SU-DHL-6 (cell line): ENCODE measurements around the gene FRMPD4.

Source experiments
- H2AFZ ChIP-seq: fragments of 200-600 bp; sonication (generic); 2 replicates; pipeline ENCODE4 v1.6.1; 2014; ENCODE audit warnings: low read depth, mild to moderate bottlenecking, moderate library complexity, mixed read lengths, antibody characterized with exemption, low read length; ENCODE audit not compliant: severe bottlenecking
- H3F3A ChIP-seq: fragments of 200-600 bp; shearing (Covaris generic); 2 replicates; pipeline ENCODE4 v1.6.0; 2016; ENCODE audit warnings: antibody characterized with exemption, mild to moderate bottlenecking; ENCODE audit not compliant: insufficient read depth
- H3K27ac ChIP-seq: fragments of 200-600 bp; sonication (generic); 2 replicates; pipeline ENCODE4 v1.5.1; 2016; ENCODE audit warnings: low read depth, mild to moderate bottlenecking, low read length, moderate library complexity, mixed read lengths
- H3K27me3 ChIP-seq: fragments of 200-600 bp; sonication (generic), shearing (Covaris generic); 2 replicates; pipeline ENCODE4 v1.6.0; 2014; ENCODE audit warnings: mild to moderate bottlenecking, low read length
- H3K36me3 ChIP-seq: fragments of 200-600 bp; sonication (generic); 2 replicates; pipeline ENCODE4 v1.6.1; 2014; ENCODE audit warnings: mild to moderate bottlenecking, low read length, mixed read lengths
- H3K4me2 ChIP-seq: fragments of 300-600, 200-600 bp; shearing (Covaris generic), sonication (generic); 2 replicates; pipeline ENCODE4 v1.6.0; 2014; ENCODE audit warnings: low read length, low read depth, mild to moderate bottlenecking; ENCODE audit not compliant: poor library complexity, severe bottlenecking
- H3K4me3 ChIP-seq: fragments of 200-600 bp; sonication (generic); 2 replicates; pipeline ENCODE4 v1.5.1; 2014; ENCODE audit warnings: antibody characterized with exemption, low read length, mild to moderate bottlenecking, mixed read lengths; ENCODE audit not compliant: insufficient read depth, poor library complexity, severe bottlenecking
- H3K79me2 ChIP-seq: fragments of 200-600 bp; sonication (generic); 2 replicates; pipeline ENCODE4 v1.6.1; 2014; ENCODE audit warnings: mild to moderate bottlenecking, low read length, moderate library complexity; ENCODE audit not compliant: insufficient read depth
- H3K9ac ChIP-seq: fragments of 200-600 bp; sonication (generic); 2 replicates; pipeline ENCODE4 v1.7.0; 2014; ENCODE audit warnings: mild to moderate bottlenecking, low read length
- H3K9me2 ChIP-seq: fragments of 200-600 bp; sonication (generic); replicated peaks from 2 replicates; pipeline ENCODE4 v1.6.1; 2014; ENCODE audit warnings: low read length; ENCODE audit not compliant: insufficient read depth
- H3K9me3 ChIP-seq: fragments of 200-600 bp; sonication (generic); 2 replicates; pipeline ENCODE4 v1.6.1; 2014; ENCODE audit warnings: low read length, mixed read lengths; ENCODE audit not compliant: insufficient read depth
- H4K20me1 ChIP-seq: fragments of 200-600 bp; sonication (generic); 2 replicates; pipeline ENCODE4 v1.6.1; 2014; ENCODE audit warnings: low read depth, mild to moderate bottlenecking, antibody characterized with exemption, low read length, moderate library complexity, mixed read lengths
- EZH2phosphoT487 ChIP-seq: fragments of 200-600 bp; sonication (generic), shearing (Covaris generic); conservative IDR thresholded peaks from 2 replicates; pipeline ENCODE4 v1.6.1; 2018; ENCODE audit warnings: mild to moderate bottlenecking, antibody characterized with exemption, low read length, moderate library complexity, mixed read lengths
- TF ChIP-seq, protein P1 (sequence below): fragments of 200-600 bp; sonication (generic); IDR thresholded peaks from one replicate; pipeline ENCODE4 v1.5.1; 2017; ENCODE audit warnings: antibody characterized with exemption, mild to moderate bottlenecking, low read length, moderate library complexity; ENCODE audit not compliant: insufficient read depth, poor library complexity, severe bottlenecking

The FRMPD4 gene

DNA sequence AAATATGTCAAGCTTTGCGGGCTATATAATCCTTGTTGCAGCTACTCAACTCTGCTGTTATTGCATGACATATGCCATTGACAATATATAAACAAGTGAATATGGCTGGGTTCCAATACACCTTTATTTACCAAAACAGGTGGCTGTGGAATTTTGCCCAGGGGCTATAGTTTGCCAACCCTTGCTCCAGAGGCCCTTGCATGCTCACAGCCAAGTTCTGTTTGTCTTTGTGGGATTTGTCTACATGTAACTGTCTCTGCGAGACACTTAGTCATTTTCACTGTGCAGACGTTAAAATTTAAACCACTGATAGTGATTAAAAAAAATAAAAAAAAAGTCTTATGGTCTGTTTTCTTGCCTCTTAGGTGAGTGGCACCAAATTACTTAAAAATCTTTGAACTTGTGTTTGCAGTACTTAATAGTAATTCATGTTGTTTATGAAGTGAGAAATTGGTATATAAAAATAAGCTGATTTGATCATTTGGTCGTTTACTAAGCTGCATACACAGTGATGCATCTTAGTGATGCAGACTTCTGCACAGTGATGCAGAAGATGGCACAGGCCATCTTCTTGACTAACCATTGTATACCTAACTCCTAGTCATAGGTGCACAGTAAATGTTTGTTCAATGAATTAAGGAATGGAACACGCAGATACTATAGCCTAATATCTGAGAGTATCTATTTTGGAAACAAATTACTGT is 170.9 kb downstream of the FRMPD4 start:
- Histone ChIP-seq H3K27ac (no peak overlapping the region), H3K9ac (no peak overlapping the region)

GRCh38 chrX:12309744-12310076 is 171.4 kb downstream of the FRMPD4 start:
- H3K9me2 ChIP-seq = no peaks in the 10 kb centered on the region
- TF ChIP-seq, protein P1, sequence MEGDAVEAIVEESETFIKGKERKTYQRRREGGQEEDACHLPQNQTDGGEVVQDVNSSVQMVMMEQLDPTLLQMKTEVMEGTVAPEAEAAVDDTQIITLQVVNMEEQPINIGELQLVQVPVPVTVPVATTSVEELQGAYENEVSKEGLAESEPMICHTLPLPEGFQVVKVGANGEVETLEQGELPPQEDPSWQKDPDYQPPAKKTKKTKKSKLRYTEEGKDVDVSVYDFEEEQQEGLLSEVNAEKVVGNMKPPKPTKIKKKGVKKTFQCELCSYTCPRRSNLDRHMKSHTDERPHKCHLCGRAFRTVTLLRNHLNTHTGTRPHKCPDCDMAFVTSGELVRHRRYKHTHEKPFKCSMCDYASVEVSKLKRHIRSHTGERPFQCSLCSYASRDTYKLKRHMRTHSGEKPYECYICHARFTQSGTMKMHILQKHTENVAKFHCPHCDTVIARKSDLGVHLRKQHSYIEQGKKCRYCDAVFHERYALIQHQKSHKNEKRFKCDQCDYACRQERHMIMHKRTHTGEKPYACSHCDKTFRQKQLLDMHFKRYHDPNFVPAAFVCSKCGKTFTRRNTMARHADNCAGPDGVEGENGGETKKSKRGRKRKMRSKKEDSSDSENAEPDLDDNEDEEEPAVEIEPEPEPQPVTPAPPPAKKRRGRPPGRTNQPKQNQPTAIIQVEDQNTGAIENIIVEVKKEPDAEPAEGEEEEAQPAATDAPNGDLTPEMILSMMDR = no peak
- TF ChIP-seq EZH2phosphoT487 = no peak
- H3K9ac ChIP-seq = no peak overlapping the region
- H3F3A ChIP-seq = no peaks in the 10 kb centered on the region
- no peaks in the 10 kb centered on the region for H3K36me3 ChIP-seq
- H3K79me2 ChIP-seq = no peaks in the 10 kb centered on the region
- H3K4me3 ChIP-seq = no peak overlapping the region
- H2AFZ ChIP-seq = no peak overlapping the region
- H3K27ac ChIP-seq = no peak overlapping the region
- no peaks in the 10 kb centered on the region for H3K27me3 ChIP-seq
- no peaks in the 10 kb centered on the region for H4K20me1 ChIP-seq
- no peaks in the 10 kb centered on the region for H3K9me3 ChIP-seq
- H3K4me2 ChIP-seq = no peak overlapping the region

More for the DNA sequence above, 170.9 kb downstream of the FRMPD4 start:
- H3F3A ChIP-seq = no peaks in the 10 kb centered on the region
- no peaks in the 10 kb centered on the region for H4K20me1 ChIP-seq
- H3K79me2 ChIP-seq = no peaks in the 10 kb centered on the region
- no peaks in the 10 kb centered on the region for H3K9me2 ChIP-seq
- no peak overlapping the region for H2AFZ ChIP-seq
- H3K9me3 ChIP-seq = no peaks in the 10 kb centered on the region
- no peak overlapping the region for H3K4me3 ChIP-seq
- H3K36me3 ChIP-seq = no peaks in the 10 kb centered on the region
- no peaks in the 10 kb centered on the region for H3K27me3 ChIP-seq
- TF ChIP-seq, protein P1 = no peak
- TF ChIP-seq EZH2phosphoT487 = no peak
- no peak overlapping the region for H3K4me2 ChIP-seq

DNA sequence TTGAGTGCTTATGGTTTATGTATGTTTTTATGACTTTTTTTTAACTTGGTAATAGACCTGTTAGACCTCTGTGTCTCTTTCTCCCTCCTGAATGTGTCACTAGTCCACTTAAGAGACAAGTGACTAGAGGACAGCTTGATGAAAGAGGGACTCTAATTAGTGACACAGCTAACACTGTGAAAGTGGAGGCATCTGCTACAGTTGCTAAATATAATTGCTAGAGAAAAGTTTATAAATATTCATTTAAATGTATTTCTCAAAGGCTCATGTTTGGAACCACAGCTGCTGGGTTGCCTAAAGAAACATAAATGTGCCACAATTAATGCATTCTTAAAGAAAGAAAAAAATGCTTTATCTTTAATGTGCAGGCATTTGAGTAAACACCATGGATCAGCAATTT is 176.4 kb downstream of the FRMPD4 start:
- no peaks in the 10 kb centered on the region for H3K27me3 ChIP-seq
- no peaks in the 10 kb centered on the region for H3F3A ChIP-seq
- no peak overlapping the region for H3K27ac ChIP-seq
- no peak overlapping the region for H3K4me2 ChIP-seq
- H3K79me2 ChIP-seq = no peaks in the 10 kb centered on the region
- no peak overlapping the region for H3K4me3 ChIP-seq
- TF ChIP-seq, protein P1 = no peak
- no peak for TF ChIP-seq EZH2phosphoT487
- H2AFZ ChIP-seq = no peak overlapping the region
- no peaks in the 10 kb centered on the region for H3K9me2 ChIP-seq
- H3K9ac ChIP-seq = no peak overlapping the region
- no peaks in the 10 kb centered on the region for H3K9me3 ChIP-seq
- no peaks in the 10 kb centered on the region for H3K36me3 ChIP-seq
- H4K20me1 ChIP-seq = no peaks in the 10 kb centered on the region
